Neural progenitor cell (in vitro differentiated cells): ENCODE measurements around the gene ILKAP. TPM values are rescaled to one million over a fixed set of nuclear protein-coding genes. Genes with fewer than 3 reads are reported as not detected.
A peak's percentile ranks its signal among the peaks of the same experiment; 100 is the strongest.

ENCODE experiments used
- DNase-seq: peaks from one replicate; pipeline ENCODE4 v3.0.0-alpha.2; 2016; ENCODE audit warnings: low spot score
- H2AFZ ChIP-seq: fragments of 200-600 bp; sonication (generic); replicated peaks from 2 replicates; pipeline ENCODE4 v1.6.1; 2016; ENCODE audit warnings: antibody characterized with exemption
- H3F3A ChIP-seq: fragments of 200-600 bp; sonication (generic); 2 replicates; pipeline ENCODE4 v1.6.1; 2016; ENCODE audit warnings: antibody characterized with exemption, low read depth
- H3K27ac ChIP-seq: fragments of 200-600 bp; sonication (generic); 2 replicates; pipeline ENCODE4 v1.5.1; 2016; ENCODE audit warnings: mild to moderate bottlenecking
- H3K27me3 ChIP-seq: fragments of 200-600 bp; sonication (generic); 2 replicates; pipeline ENCODE4 v1.6.1; 2016; ENCODE audit warnings: mild to moderate bottlenecking, moderate library complexity
- H3K36me3 ChIP-seq: fragments of 200-600 bp; sonication (generic); 2 replicates; pipeline ENCODE4 v1.5.1; 2016
- H3K4me1 ChIP-seq: fragments of 200-600 bp; sonication (generic); 2 replicates; pipeline ENCODE4 v1.6.1; 2016; ENCODE audit warnings: mixed run types
- H3K4me2 ChIP-seq: fragments of 200-600 bp; sonication (generic); 2 replicates; pipeline ENCODE4 v1.6.1; 2016
- H3K4me3 ChIP-seq: fragments of 200-600 bp; sonication (generic); 2 replicates; pipeline ENCODE4 v1.5.1; 2016
- H3K79me2 ChIP-seq: fragments of 200-600 bp; sonication (generic); 2 replicates; pipeline ENCODE4 v1.6.1; 2016; ENCODE audit warnings: low read depth
- H3K9ac ChIP-seq: fragments of 200-600 bp; sonication (generic); 2 replicates; pipeline ENCODE4 v1.6.1; 2016
- H3K9me3 ChIP-seq: fragments of 200-600 bp; sonication (generic); 2 replicates; pipeline ENCODE4 v1.5.1; 2016; ENCODE audit warnings: low read depth
- H4K20me1 ChIP-seq: fragments of 200-600 bp; sonication (generic); 2 replicates; pipeline ENCODE4 v1.6.1; 2016; ENCODE audit warnings: low read depth
- H3K27ac Mint-ChIP-seq: 3 replicates; pipeline ENCODE4 v1.8.0; 2021; ENCODE audit warnings: mixed read lengths
- H3K27me3 Mint-ChIP-seq: 2 replicates; pipeline ENCODE4 v1.8.0; 2022; ENCODE audit warnings: low read depth, mild to moderate bottlenecking, inconsistent platforms, moderate library complexity, mixed read lengths; ENCODE audit not compliant: insufficient read depth
- H3K36me3 Mint-ChIP-seq: 3 replicates; pipeline ENCODE4 v1.8.0; 2021; ENCODE audit warnings: mixed read lengths
- H3K4me1 Mint-ChIP-seq: 3 replicates; pipeline ENCODE4 v1.8.0; 2021; ENCODE audit warnings: mixed read lengths
- H3K4me3 Mint-ChIP-seq: 3 replicates; pipeline ENCODE4 v1.8.0; 2021; ENCODE audit warnings: mild to moderate bottlenecking, moderate library complexity, mixed read lengths
- H3K9me3 Mint-ChIP-seq: 3 replicates; pipeline ENCODE4 v1.8.0; 2020; ENCODE audit warnings: mixed read lengths
- EZH2 ChIP-seq: fragments of 200-600 bp; sonication (generic); IDR thresholded peaks from 2 replicates; pipeline ENCODE4 v1.6.1; 2017; ENCODE audit warnings: antibody characterized with exemption, mild to moderate bottlenecking, moderate library complexity
- EZH2phosphoT487 ChIP-seq: fragments of 200-600 bp; sonication (generic); IDR thresholded peaks from 2 replicates; pipeline ENCODE4 v1.6.1; 2017; ENCODE audit warnings: antibody characterized with exemption
- total RNA-seq: library from RNA; depleted of rRNA; stranded (reverse); fragments of >200 nt; gene quantifications from 2 replicates; pipeline ENCODE4 v1.2.3, GENCODE V29; 2015; ENCODE audit warnings: low replicate concordance
- TF ChIP-seq, protein P1 (sequence below): fragments of 200-600 bp; sonication (generic); IDR thresholded peaks from 2 replicates; pipeline ENCODE4 v1.5.1; 2017; ENCODE audit warnings: antibody characterized with exemption, mild to moderate bottlenecking

The ILKAP gene
- total RNA-seq, 1 donor from 2014 or later = 19.0 TPM

DNA sequence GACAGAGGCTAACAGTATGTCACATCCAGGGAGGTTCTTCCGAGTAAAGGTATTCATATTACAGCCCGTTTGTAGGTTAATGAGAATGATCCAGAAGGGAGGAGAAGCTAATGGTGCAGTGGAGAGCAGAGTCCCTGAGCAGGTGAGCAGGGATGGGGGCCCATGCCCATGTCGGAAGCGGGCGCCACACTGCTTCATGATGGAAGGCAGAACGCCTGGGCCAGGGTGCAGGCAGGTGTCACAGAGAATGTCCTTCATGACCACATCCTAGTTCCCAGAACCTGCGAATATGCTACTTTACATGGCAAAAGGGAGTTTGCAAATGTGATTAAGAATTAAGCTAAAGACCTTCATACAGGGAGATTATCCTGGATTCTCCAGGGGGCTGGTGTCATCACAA lies 32.4 kb upstream of the ILKAP start:
- no peaks in the 10 kb centered on the region for H4K20me1 ChIP-seq
- no peaks in the 10 kb centered on the region for H3K79me2 ChIP-seq
- peaks cover 14% of the 10 kb centered on the region for H3F3A ChIP-seq
- no peak overlapping the region for H3K4me3 ChIP-seq
- H3K4me1 ChIP-seq = peaks cover under 1% of the 10 kb centered on the region
- no peak overlapping the region for H2AFZ ChIP-seq
- H3K9me3 ChIP-seq = no peaks in the 10 kb centered on the region
- Mint-ChIP-seq H3K27me3 (peaks cover 16% of the 10 kb centered on the region), H3K9me3 (peaks cover 11% of the 10 kb centered on the region), H3K4me1 (peaks cover 6% of the 10 kb centered on the region), H3K4me3 (no peak overlapping the region), H3K27ac (no peak overlapping the region), H3K36me3 (peaks cover 3% of the 10 kb centered on the region)
- no peak overlapping the region for H3K4me2 ChIP-seq
- H3K27ac ChIP-seq = no peak overlapping the region
- peaks cover 76% of the 10 kb centered on the region for H3K27me3 ChIP-seq
- H3K9ac ChIP-seq = no peak overlapping the region
- TF ChIP-seq EZH2 = no peak
- TF ChIP-seq, protein P1, sequence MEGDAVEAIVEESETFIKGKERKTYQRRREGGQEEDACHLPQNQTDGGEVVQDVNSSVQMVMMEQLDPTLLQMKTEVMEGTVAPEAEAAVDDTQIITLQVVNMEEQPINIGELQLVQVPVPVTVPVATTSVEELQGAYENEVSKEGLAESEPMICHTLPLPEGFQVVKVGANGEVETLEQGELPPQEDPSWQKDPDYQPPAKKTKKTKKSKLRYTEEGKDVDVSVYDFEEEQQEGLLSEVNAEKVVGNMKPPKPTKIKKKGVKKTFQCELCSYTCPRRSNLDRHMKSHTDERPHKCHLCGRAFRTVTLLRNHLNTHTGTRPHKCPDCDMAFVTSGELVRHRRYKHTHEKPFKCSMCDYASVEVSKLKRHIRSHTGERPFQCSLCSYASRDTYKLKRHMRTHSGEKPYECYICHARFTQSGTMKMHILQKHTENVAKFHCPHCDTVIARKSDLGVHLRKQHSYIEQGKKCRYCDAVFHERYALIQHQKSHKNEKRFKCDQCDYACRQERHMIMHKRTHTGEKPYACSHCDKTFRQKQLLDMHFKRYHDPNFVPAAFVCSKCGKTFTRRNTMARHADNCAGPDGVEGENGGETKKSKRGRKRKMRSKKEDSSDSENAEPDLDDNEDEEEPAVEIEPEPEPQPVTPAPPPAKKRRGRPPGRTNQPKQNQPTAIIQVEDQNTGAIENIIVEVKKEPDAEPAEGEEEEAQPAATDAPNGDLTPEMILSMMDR = no peak
- TF ChIP-seq EZH2phosphoT487 = no peak
- H3K36me3 ChIP-seq = no peaks in the 10 kb centered on the region
- no peak for DNase-seq

DNA sequence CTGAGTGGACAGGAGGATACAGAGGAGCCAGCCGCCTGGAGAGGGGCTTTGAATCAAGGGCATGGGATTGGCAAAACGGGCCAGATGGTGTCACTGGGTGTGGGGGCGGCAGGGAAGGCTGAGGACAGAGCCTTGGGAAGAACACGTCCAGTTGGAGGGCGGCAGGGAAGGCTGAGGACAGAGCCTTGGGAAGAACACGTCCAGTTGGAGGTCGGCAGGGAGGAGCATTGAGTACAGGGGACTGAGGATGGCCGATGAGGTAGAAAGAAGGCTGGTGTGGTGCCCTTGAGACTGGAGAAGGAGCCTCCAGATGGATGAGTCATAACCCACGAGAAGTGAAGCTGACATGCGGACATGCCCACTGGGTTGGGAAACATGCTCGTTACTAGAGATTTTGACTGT lies 31.8 kb upstream of the ILKAP start:
- Mint-ChIP-seq H3K36me3 (peaks cover 3% of the 10 kb centered on the region), H3K4me1 (peaks cover 6% of the 10 kb centered on the region), H3K4me3 (peak overlapping the region; percentile 76), H3K27me3 (peaks cover 16% of the 10 kb centered on the region), H3K9me3 (peaks cover 11% of the 10 kb centered on the region), H3K27ac (no peak overlapping the region)
- Histone ChIP-seq H3F3A (peaks cover 14% of the 10 kb centered on the region), H3K27me3 (peaks cover 76% of the 10 kb centered on the region), H4K20me1 (no peaks in the 10 kb centered on the region), H3K9me3 (no peaks in the 10 kb centered on the region), H2AFZ (no peak overlapping the region), H3K27ac (no peak overlapping the region), H3K9ac (no peak overlapping the region), H3K36me3 (no peaks in the 10 kb centered on the region), H3K4me2 (no peak overlapping the region), H3K79me2 (no peaks in the 10 kb centered on the region), H3K4me1 (no peaks in the 10 kb centered on the region), H3K4me3 (no peak overlapping the region)
- TF ChIP-seq EZH2phosphoT487 = no peak
- TF ChIP-seq, protein P1 = no peak
- no peak for TF ChIP-seq EZH2
- no peak for DNase-seq

DNA sequence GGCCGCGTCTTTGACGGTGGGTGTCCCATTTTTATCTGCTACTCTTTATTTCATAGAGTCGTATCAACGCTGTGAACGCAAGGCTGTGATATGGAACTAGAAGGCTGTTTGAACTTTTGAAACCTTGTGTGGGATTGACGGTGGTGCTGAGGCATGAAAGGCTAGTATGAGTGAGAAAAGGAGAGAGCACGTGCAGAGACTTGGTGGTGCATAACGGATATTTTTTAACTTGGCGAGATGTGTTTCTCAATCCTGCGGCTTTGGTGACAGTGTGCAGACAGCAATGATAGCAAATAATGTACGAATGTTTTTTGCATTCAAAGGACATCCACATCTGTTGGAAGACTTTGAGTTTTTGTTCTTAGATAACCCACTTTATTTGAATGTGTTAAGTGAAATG lies 30.1 kb upstream of the ILKAP start:
- no peaks in the 10 kb centered on the region for H3K4me1 ChIP-seq
- H3K27me3 Mint-ChIP-seq = peaks cover 16% of the 10 kb centered on the region
- H3K9me3 Mint-ChIP-seq = peaks cover 11% of the 10 kb centered on the region
- no peak overlapping the region for H3K4me3 ChIP-seq
- no peak overlapping the region for H3K4me2 ChIP-seq
- no peak overlapping the region for H3K4me3 Mint-ChIP-seq
- no peaks in the 10 kb centered on the region for H3K79me2 ChIP-seq
- H3K4me1 Mint-ChIP-seq = peaks cover 4% of the 10 kb centered on the region
- H3K27me3 ChIP-seq = peaks cover 78% of the 10 kb centered on the region
- no peaks in the 10 kb centered on the region for H3K36me3 ChIP-seq
- no peak for TF ChIP-seq EZH2phosphoT487
- TF ChIP-seq, protein P1 = no peak
- H3K27ac ChIP-seq = no peak overlapping the region
- peaks cover 11% of the 10 kb centered on the region for H3F3A ChIP-seq
- H2AFZ ChIP-seq = no peak overlapping the region
- H3K36me3 Mint-ChIP-seq = peaks cover 4% of the 10 kb centered on the region
- H4K20me1 ChIP-seq = no peaks in the 10 kb centered on the region
- DNase-seq = no peak
- H3K9ac ChIP-seq = no peak overlapping the region
- H3K27ac Mint-ChIP-seq = no peak overlapping the region
- H3K9me3 ChIP-seq = no peaks in the 10 kb centered on the region
